Chondrocyte (in vitro differentiated cells): ENCODE measurements around the gene IFNLR1. TPM values are rescaled to one million over a fixed set of nuclear protein-coding genes. Genes with fewer than 3 reads are reported as not detected.

Source experiments
- DNase-seq: peaks from one replicate; pipeline ENCODE4 v3.0.0; 2021; ENCODE audit warnings: mixed read lengths, low spot score
- H3K27ac Mint-ChIP-seq: one replicate; pipeline ENCODE4 v1.8.0; 2021; ENCODE audit warnings: mild to moderate bottlenecking, moderate library complexity, mixed read lengths; ENCODE audit not compliant: unreplicated experiment
- H3K27me3 Mint-ChIP-seq: 2 replicates; pipeline ENCODE4 v1.8.0; 2021; ENCODE audit warnings: low read depth, mixed read lengths
- H3K36me3 Mint-ChIP-seq: 2 replicates; pipeline ENCODE4 v1.8.0; 2021; ENCODE audit warnings: low read depth, mixed read lengths
- H3K4me1 Mint-ChIP-seq: 2 replicates; pipeline ENCODE4 v1.8.0; 2021; ENCODE audit warnings: low read depth, mild to moderate bottlenecking, mixed read lengths
- H3K4me3 Mint-ChIP-seq: one replicate; pipeline ENCODE4 v1.8.0; 2021; ENCODE audit warnings: mild to moderate bottlenecking, moderate library complexity, mixed read lengths; ENCODE audit not compliant: unreplicated experiment
- H3K9me3 Mint-ChIP-seq: 2 replicates; pipeline ENCODE4 v1.8.0; 2021; ENCODE audit warnings: low read depth, mixed read lengths
- CTCF ChIP-seq: fragments of 200-600 bp; sonication (generic); IDR thresholded peaks from 2 replicates; pipeline ENCODE4 v1.5.0; 2021; ENCODE audit warnings: antibody characterized with exemption, mild to moderate bottlenecking, moderate library complexity
- total RNA-seq: library from RNA; stranded (reverse); gene quantifications from 3 replicates; pipeline ENCODE4 v1.2.1, GENCODE V29; 2021

The IFNLR1 gene
- total RNA-seq, 1 donor from 2014 or later: 0.12 TPM

GRCh38 chr1:24186031-24186710 is 918 bp downstream of the IFNLR1 start:
- peaks cover 2% of the 10 kb centered on the region for H3K36me3 Mint-ChIP-seq
- peaks cover 1% of the 10 kb centered on the region for H3K9me3 Mint-ChIP-seq
- no peak for DNase-seq
- H3K27me3 Mint-ChIP-seq: peaks cover 8% of the 10 kb centered on the region
- no peak overlapping the region for H3K27ac Mint-ChIP-seq
- no peak for TF ChIP-seq CTCF
- H3K4me1 Mint-ChIP-seq: peaks cover 5% of the 10 kb centered on the region
- peak overlapping the region; percentile 53 for H3K4me3 Mint-ChIP-seq

- DNase-seq: no peak
- TF ChIP-seq CTCF: no peak
- Mint-ChIP-seq H3K4me3 (no peak overlapping the region), H3K4me1 (peaks cover 5% of the 10 kb centered on the region), H3K27me3 (peaks cover 8% of the 10 kb centered on the region), H3K9me3 (no peaks in the 10 kb centered on the region), H3K36me3 (peaks cover 2% of the 10 kb centered on the region), H3K27ac (no peak overlapping the region)
Observed at GRCh38 chr1:24185076-24185475, 2.0 kb downstream of the IFNLR1 start.

GRCh38 chr1:24182061-24182460 is 5.0 kb downstream of the IFNLR1 start:
- Mint-ChIP-seq H3K4me3 (no peak overlapping the region), H3K27me3 (peaks cover 9% of the 10 kb centered on the region)

GRCh38 chr1:24181619-24182018 is 5.5 kb downstream of the IFNLR1 start:
- H3K9me3 Mint-ChIP-seq: no peaks in the 10 kb centered on the region
- no peak for DNase-seq
- no peak for TF ChIP-seq CTCF

More at GRCh38 chr1:24182061-24182460, 5.0 kb downstream of the IFNLR1 start:
- H3K9me3 Mint-ChIP-seq: no peaks in the 10 kb centered on the region
- no peak for TF ChIP-seq CTCF
- peaks cover 2% of the 10 kb centered on the region for H3K36me3 Mint-ChIP-seq
- no peak for DNase-seq
- peaks cover 5% of the 10 kb centered on the region for H3K4me1 Mint-ChIP-seq
- H3K27ac Mint-ChIP-seq: no peak overlapping the region

GRCh38 chr1:24180676-24181075 is 6.4 kb downstream of the IFNLR1 start:
- H3K4me1 Mint-ChIP-seq: no peaks in the 10 kb centered on the region
- H3K36me3 Mint-ChIP-seq: peaks cover 2% of the 10 kb centered on the region
- H3K4me3 Mint-ChIP-seq: no peak overlapping the region
- no peak for TF ChIP-seq CTCF
- H3K27me3 Mint-ChIP-seq: peaks cover 7% of the 10 kb centered on the region
- DNase-seq: no peak
- H3K9me3 Mint-ChIP-seq: no peaks in the 10 kb centered on the region
- no peak overlapping the region for H3K27ac Mint-ChIP-seq

More at GRCh38 chr1:24181619-24182018, 5.5 kb downstream of the IFNLR1 start:
- no peak overlapping the region for H3K27ac Mint-ChIP-seq
- peaks cover 4% of the 10 kb centered on the region for H3K4me1 Mint-ChIP-seq
- peaks cover 2% of the 10 kb centered on the region for H3K36me3 Mint-ChIP-seq
- no peak overlapping the region for H3K4me3 Mint-ChIP-seq
- H3K27me3 Mint-ChIP-seq: peaks cover 9% of the 10 kb centered on the region
